ENCODE measurements around the gene CDPF1. TPM values are rescaled to one million over a fixed set of nuclear protein-coding genes. Genes with fewer than 3 reads are reported as not detected.

CDPF1 gene
- total and polyA plus RNA-seq, 4 experiments from 2014 or later = 10.3 to 31.5 (median 14.2) TPM

DNA sequence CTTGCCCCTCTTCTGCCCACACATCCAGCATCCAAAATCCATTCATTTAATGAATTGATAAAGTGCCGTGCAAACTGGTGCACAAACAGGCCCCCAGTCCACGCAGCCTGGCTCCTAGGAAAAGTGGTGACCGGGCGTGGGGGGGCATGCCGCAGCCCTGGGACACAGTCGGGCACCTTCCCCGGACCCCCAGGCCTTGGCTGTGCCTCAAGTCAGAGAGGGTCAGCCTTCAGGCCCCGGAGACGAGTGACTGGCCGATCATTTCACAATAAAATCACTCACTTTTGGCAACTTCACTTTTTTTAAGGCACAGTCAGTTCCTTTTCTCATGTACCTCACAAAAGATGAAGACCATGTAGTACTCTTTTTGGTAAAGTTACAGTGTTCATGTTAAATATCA is 8.0 kb downstream of the CDPF1 start:
- H3K9me3 ChIP-seq (ENCODE audit: control insufficient read depth in 1 of 2, low read length in 2 of 2) = no peaks in the 10 kb centered on the region
- Mint-ChIP-seq H3K27me3 (no peaks in the 10 kb centered on the region), H3K4me3 (no peak overlapping the region), H3K36me3 (peaks cover 11 to 22% of the 10 kb centered on the region in 2 donors), H3K27ac (no peak overlapping the region), H3K9me3 (peaks cover 0 to 2% (median 0%) of the 10 kb centered on the region in 8 donors), H3K4me1 (peaks cover 7 to 37% (median 12%) of the 10 kb centered on the region in 4 donors)
- ChIA-PET POLR2A (ENCODE audit: partially characterized antibody) (no interaction called here), CTCF (ENCODE audit: partially characterized antibody) (no interaction called here)
- intact Hi-C loops (cut with micrococcal nuclease) = no loop called here
- H3K36me3 ChIP-seq (ENCODE audit: insufficient read depth, low read length) = no peaks in the 10 kb centered on the region
- peaks cover 19% of the 10 kb centered on the region for H3K4me1 ChIP-seq (ENCODE audit: insufficient read depth, low read length)
- DNase-seq = no peak
- no peaks in the 10 kb centered on the region for H3K27me3 ChIP-seq (ENCODE audit: insufficient read depth, low read length)
- H3K27ac ChIP-seq (ENCODE audit: low read depth, low read length) = no peak overlapping the region
- no peak overlapping the region for H3K4me3 ChIP-seq (ENCODE audit: low read length in 2 of 2)

DNA sequence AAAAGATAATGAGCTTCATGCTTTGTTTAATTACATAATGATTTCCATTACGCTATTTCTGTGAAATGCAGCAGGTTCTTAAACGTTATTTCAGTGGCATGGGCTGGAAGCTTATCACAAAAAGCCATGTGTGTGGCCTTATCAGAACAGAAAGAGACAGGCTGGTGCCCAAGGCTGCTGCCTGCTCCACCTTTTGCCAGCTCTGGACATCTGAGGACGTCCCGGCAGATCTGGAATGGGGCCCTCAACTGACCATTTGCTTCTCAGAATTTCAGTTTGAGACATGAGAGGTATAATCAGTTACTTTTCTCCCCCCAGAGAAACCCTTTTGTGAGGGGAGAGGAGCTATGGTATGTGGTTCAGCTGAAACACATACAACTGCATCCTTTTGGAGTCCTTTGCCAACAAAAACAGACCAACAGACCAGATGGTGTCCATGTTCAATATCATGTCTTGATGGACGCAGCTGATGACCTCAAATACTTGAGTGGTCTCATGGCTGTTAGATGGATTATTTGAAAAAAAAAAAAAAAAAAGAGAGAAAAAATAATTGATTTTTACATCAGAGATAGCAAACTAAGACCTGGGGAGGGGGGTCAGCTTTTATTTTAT is 8.6 kb downstream of the CDPF1 start:
- intact Hi-C loops (cut with micrococcal nuclease) = no loop called here
- Mint-ChIP-seq H3K27ac (peak overlapping the region in 1 of 7 donors; percentile 50), H3K4me1 (peaks cover 7 to 33% (median 12%) of the 10 kb centered on the region in 4 donors), H3K36me3 (peaks cover 12 to 23% of the 10 kb centered on the region in 2 donors), H3K27me3 (no peaks in the 10 kb centered on the region), H3K9me3 (peaks cover 0 to 2% (median 0%) of the 10 kb centered on the region in 8 donors), H3K4me3 (no peak overlapping the region)
- Histone ChIP-seq H3K4me3 (ENCODE audit: low read length in 2 of 2) (no peak overlapping the region), H3K27me3 (ENCODE audit: insufficient read depth, low read length) (no peaks in the 10 kb centered on the region), H3K27ac (ENCODE audit: low read depth, low read length) (no peak overlapping the region), H3K9me3 (ENCODE audit: control insufficient read depth in 1 of 2, low read length in 2 of 2) (no peaks in the 10 kb centered on the region), H3K4me1 (ENCODE audit: insufficient read depth, low read length) (peaks cover 19% of the 10 kb centered on the region), H3K36me3 (ENCODE audit: insufficient read depth, low read length) (no peaks in the 10 kb centered on the region)
- ChIA-PET CTCF (ENCODE audit: partially characterized antibody) (no interaction called here), POLR2A (ENCODE audit: partially characterized antibody) (no interaction called here)
- no peak for DNase-seq

DNA sequence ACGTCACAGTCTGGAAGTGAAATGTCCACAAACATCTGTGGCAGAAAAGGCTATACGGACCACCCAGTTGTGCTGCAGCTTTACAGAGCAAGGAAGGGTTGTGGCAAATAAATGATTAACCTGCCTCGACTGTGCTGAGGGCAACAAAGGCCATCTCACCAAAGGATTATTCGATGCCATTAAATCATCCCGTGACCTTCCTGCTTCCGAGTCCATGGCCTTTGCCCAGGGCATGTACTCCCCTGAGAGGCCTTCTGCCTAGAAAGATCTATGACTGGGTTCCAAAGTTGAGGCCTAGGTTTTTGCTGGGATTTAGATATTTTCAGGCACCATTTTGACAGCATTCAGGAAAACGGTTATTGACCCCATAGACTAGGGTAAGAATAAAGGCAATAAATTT is 9.2 kb downstream of the CDPF1 start:
- H3K36me3 Mint-ChIP-seq = peaks cover 14 to 19% of the 10 kb centered on the region in 2 donors
- no peak overlapping the region for H3K4me3 Mint-ChIP-seq
- H3K27me3 ChIP-seq (ENCODE audit: insufficient read depth, low read length) = no peaks in the 10 kb centered on the region
- H3K4me3 ChIP-seq (ENCODE audit: low read length in 2 of 2) = no peak overlapping the region
- no peak for DNase-seq
- H3K36me3 ChIP-seq (ENCODE audit: insufficient read depth, low read length) = no peaks in the 10 kb centered on the region
- H3K27ac ChIP-seq (ENCODE audit: low read depth, low read length) = no peak overlapping the region
- H3K27ac Mint-ChIP-seq = peak overlapping the region in 2 of 7 donors; percentile 12 to 50
- no peaks in the 10 kb centered on the region for H3K27me3 Mint-ChIP-seq
- no peaks in the 10 kb centered on the region for H3K9me3 ChIP-seq (ENCODE audit: control insufficient read depth in 1 of 2, low read length in 2 of 2)
- peaks cover 19% of the 10 kb centered on the region for H3K4me1 ChIP-seq (ENCODE audit: insufficient read depth, low read length)
- POLR2A ChIA-PET (ENCODE audit: partially characterized antibody) = interaction anchor here (1.7 kb wide), 1 partner anchor 9 kb away, joined by 6 read pairs; the partner anchor contains the start of gene CDPF1
- CTCF ChIA-PET (ENCODE audit: partially characterized antibody) = no interaction called here
- H3K9me3 Mint-ChIP-seq = peaks cover 0 to 2% (median 0%) of the 10 kb centered on the region in 8 donors
- peaks cover 7 to 27% (median 12%) of the 10 kb centered on the region in 4 donors for H3K4me1 Mint-ChIP-seq
- intact Hi-C loops (cut with micrococcal nuclease) = no loop called here

DNA sequence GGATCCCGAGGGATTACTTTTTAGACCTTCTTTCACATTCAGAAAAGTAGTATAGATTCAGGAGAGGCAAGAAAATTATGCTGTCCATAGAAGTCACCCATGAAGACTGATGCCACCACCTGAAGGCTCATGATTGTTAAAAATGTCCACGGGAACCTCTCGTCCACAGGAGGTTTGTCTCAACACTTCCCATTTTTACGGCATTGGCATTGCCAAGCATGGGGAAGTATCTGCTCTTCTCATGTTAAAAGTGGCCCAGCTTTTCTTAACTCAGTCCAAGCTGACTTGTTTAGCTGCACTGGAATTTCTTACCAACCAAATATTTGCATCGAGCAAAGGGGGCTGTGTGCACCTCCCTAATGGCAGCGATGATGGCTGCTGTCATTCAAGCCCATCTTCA is 9.6 kb downstream of the CDPF1 start:
- Mint-ChIP-seq H3K27ac (peak overlapping the region in 2 of 7 donors; percentile 48 to 57), H3K36me3 (peaks cover 14 to 16% of the 10 kb centered on the region in 2 donors), H3K9me3 (peaks cover 0 to 2% (median 0%) of the 10 kb centered on the region in 8 donors), H3K4me3 (no peak overlapping the region), H3K4me1 (peaks cover 7 to 23% (median 12%) of the 10 kb centered on the region in 4 donors), H3K27me3 (no peaks in the 10 kb centered on the region)
- Histone ChIP-seq H3K27ac (ENCODE audit: low read depth, low read length) (no peak overlapping the region), H3K27me3 (ENCODE audit: insufficient read depth, low read length) (no peaks in the 10 kb centered on the region), H3K4me1 (ENCODE audit: insufficient read depth, low read length) (peaks cover 19% of the 10 kb centered on the region), H3K4me3 (ENCODE audit: low read length in 2 of 2) (no peak overlapping the region), H3K9me3 (ENCODE audit: control insufficient read depth in 1 of 2, low read length in 2 of 2) (no peaks in the 10 kb centered on the region), H3K36me3 (ENCODE audit: insufficient read depth, low read length) (no peaks in the 10 kb centered on the region)
- CTCF ChIA-PET (ENCODE audit: partially characterized antibody) = no interaction called here
- no peak for DNase-seq
- intact Hi-C loops (cut with micrococcal nuclease) = no loop called here
- POLR2A ChIA-PET (ENCODE audit: partially characterized antibody) = interaction anchor here (1.7 kb wide), 1 partner anchor 10 kb away, joined by 6 read pairs; the partner anchor contains the start of gene CDPF1

DNA sequence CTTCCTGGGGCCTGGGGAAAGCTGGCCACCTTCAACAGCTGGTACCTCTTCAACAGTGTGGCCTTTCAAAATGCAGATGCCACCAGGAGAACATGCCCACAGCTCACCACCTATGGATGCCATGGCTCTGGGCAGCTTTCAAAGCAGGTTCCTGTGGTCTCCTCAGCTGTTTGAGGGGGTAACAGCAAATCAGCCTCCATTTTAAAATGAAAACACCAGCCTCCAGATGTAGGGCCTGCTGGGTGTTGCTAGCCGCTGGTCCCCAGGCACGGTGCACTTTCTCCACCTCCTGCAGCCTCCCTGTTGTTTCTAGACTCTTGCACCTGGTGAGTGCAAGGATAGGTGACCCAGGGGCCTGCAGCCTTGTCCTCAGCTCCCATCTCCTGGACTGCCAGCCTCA is 10.0 kb downstream of the CDPF1 start:
- Histone ChIP-seq H3K9me3 (ENCODE audit: control insufficient read depth in 1 of 2, low read length in 2 of 2) (no peaks in the 10 kb centered on the region), H3K27me3 (ENCODE audit: insufficient read depth, low read length) (no peaks in the 10 kb centered on the region), H3K4me1 (ENCODE audit: insufficient read depth, low read length) (peaks cover 19% of the 10 kb centered on the region), H3K4me3 (ENCODE audit: low read length in 2 of 2) (no peak overlapping the region), H3K27ac (ENCODE audit: low read depth, low read length) (no peak overlapping the region), H3K36me3 (ENCODE audit: insufficient read depth, low read length) (no peaks in the 10 kb centered on the region)
- Mint-ChIP-seq H3K27me3 (no peaks in the 10 kb centered on the region), H3K9me3 (peaks cover 0 to 2% (median 0%) of the 10 kb centered on the region in 8 donors), H3K27ac (peak overlapping the region in 5 of 7 donors; percentile 25 to 85 (median 52)), H3K36me3 (peaks cover 14 to 18% of the 10 kb centered on the region in 2 donors), H3K4me3 (peak overlapping the region in 1 of 8 donors; percentile 9), H3K4me1 (peaks cover 7 to 23% (median 12%) of the 10 kb centered on the region in 4 donors)
- POLR2A ChIA-PET (ENCODE audit: partially characterized antibody) = interaction anchor here (1.7 kb wide), 1 partner anchor 10 kb away, joined by 6 read pairs; the partner anchor contains the start of gene CDPF1
- CTCF ChIA-PET (ENCODE audit: partially characterized antibody) = no interaction called here
- intact Hi-C loops (cut with micrococcal nuclease) = no loop called here
- no peak for DNase-seq

DNA sequence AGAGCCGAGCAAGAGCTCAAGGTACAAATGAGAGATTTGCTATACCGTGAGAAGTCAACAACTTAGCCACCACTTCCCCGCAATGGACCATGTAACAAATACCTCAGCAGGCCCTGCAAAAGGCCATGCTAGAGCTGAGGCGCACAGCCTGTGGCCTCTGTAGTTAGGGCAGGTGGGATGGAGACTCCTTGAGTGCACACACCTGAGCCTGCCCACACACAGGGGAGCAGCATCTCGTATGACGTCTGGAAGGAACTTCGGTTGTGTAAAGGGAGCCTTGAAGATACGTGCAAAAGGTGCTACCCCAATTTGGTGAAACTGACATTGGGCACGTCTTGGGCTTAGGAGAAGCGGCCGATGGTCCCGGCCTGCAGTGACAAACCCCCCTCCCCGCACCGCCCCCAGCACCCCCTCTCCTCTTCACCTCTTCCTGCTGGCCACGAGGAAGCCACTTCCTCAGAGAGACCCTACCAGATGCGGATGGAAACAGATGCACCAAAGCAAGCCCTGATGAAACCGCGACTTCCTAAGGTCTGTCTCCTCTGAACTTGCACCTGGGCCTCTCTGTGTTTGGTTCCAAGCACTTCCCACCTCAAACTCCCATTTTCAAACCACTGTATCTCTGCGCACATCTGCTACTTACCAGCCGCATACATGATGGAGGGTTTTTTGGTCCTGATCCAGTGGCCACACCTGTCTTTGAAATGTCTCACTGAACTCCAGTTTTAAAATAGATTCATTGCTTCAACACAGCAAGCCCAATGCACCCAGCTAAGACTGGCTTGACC is 10.6 kb downstream of the CDPF1 start:
- H3K27ac ChIP-seq (ENCODE audit: low read depth, low read length) = no peak overlapping the region
- ChIA-PET POLR2A (ENCODE audit: partially characterized antibody) (interaction anchor here (0.7 to 1.7 kb wide), 2 partner anchors 11 to 28 kb away, joined by 3 to 6 read pairs; partner anchors contain the start of genes CDPF1 and TTC38), CTCF (ENCODE audit: partially characterized antibody) (no interaction called here)
- no peaks in the 10 kb centered on the region for H3K27me3 ChIP-seq (ENCODE audit: insufficient read depth, low read length)
- no peaks in the 10 kb centered on the region for H3K9me3 ChIP-seq (ENCODE audit: control insufficient read depth in 1 of 2, low read length in 2 of 2)
- H3K36me3 ChIP-seq (ENCODE audit: insufficient read depth, low read length) = no peaks in the 10 kb centered on the region
- Mint-ChIP-seq H3K9me3 (peaks cover 0 to 2% (median 0%) of the 10 kb centered on the region in 8 donors), H3K27me3 (no peaks in the 10 kb centered on the region), H3K4me1 (peaks cover 7 to 23% (median 12%) of the 10 kb centered on the region in 4 donors), H3K36me3 (peaks cover 14 to 19% of the 10 kb centered on the region in 2 donors), H3K4me3 (peak overlapping the region; percentile 5 to 74 (median 64)), H3K27ac (peak overlapping the region; percentile 25 to 85 (median 81))
- intact Hi-C loops (cut with micrococcal nuclease) = no loop called here
- H3K4me3 ChIP-seq (ENCODE audit: low read length in 2 of 2) = no peak overlapping the region
- peaks cover 19% of the 10 kb centered on the region for H3K4me1 ChIP-seq (ENCODE audit: insufficient read depth, low read length)
- DNase-seq = peak in 3 of 5 donors; percentile 8 to 20 (median 9)

DNA sequence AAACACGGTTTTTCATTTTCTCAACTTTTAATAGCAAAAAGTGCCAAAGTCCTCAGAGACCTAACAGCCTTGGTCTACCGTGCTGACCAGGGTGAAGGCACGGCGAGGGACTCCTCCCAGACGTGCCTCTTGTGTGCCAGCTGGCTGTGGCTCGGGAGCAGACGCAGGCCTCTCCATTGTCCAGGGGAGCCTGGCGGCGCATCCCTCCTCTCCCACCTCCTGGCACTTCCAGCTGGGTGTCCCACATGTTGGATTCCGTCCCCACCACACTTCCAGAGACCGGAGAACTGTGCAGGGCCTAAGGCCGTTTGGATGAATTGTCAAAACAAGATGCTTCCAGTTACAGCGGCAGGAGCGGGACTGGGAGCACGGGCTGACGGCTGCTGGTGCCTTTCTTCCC is 11.6 kb downstream of the CDPF1 start:
- no peaks in the 10 kb centered on the region for H3K9me3 ChIP-seq (ENCODE audit: control insufficient read depth in 1 of 2, low read length in 2 of 2)
- Mint-ChIP-seq H3K9me3 (peaks cover 0 to 2% (median 0%) of the 10 kb centered on the region in 8 donors), H3K4me1 (peaks cover 7 to 23% (median 12%) of the 10 kb centered on the region in 4 donors), H3K27ac (peak overlapping the region in 1 of 7 donors; percentile 31), H3K27me3 (no peaks in the 10 kb centered on the region), H3K4me3 (no peak overlapping the region), H3K36me3 (peaks cover 11 to 14% of the 10 kb centered on the region in 2 donors)
- H3K27ac ChIP-seq (ENCODE audit: low read depth, low read length) = no peak overlapping the region
- intact Hi-C loops (cut with micrococcal nuclease) = no loop called here
- ChIA-PET CTCF (ENCODE audit: partially characterized antibody) (no interaction called here), POLR2A (ENCODE audit: partially characterized antibody) (interaction anchor here (0.7 kb wide), 1 partner anchor 29 kb away, joined by 3 read pairs; the partner anchor contains the start of gene TTC38)
- DNase-seq = no peak
- no peaks in the 10 kb centered on the region for H3K36me3 ChIP-seq (ENCODE audit: insufficient read depth, low read length)
- H3K4me3 ChIP-seq (ENCODE audit: low read length in 2 of 2) = no peak overlapping the region
- H3K4me1 ChIP-seq (ENCODE audit: insufficient read depth, low read length) = peaks cover 19% of the 10 kb centered on the region
- H3K27me3 ChIP-seq (ENCODE audit: insufficient read depth, low read length) = no peaks in the 10 kb centered on the region

Measured in CD4-positive, alpha-beta memory T cell (primary cell).